GM12875 (cell line): ENCODE measurements around the gene SHH.

ENCODE experiments used
- H3K4me3 ChIP-seq: one replicate; pipeline ENCODE4 v1.5.1; 2011; ENCODE audit warnings: low read depth, low read length, control low read depth
- TF ChIP-seq, protein P1 (sequence below): IDR thresholded peaks from 2 replicates; pipeline ENCODE4 v1.5.1; 2011; ENCODE audit warnings: low read depth, mild to moderate bottlenecking, control low read depth, inconsistent platforms, low read length, moderate library complexity, borderline replicate concordance; ENCODE audit not compliant: insufficient read depth

SHH gene

DNA sequence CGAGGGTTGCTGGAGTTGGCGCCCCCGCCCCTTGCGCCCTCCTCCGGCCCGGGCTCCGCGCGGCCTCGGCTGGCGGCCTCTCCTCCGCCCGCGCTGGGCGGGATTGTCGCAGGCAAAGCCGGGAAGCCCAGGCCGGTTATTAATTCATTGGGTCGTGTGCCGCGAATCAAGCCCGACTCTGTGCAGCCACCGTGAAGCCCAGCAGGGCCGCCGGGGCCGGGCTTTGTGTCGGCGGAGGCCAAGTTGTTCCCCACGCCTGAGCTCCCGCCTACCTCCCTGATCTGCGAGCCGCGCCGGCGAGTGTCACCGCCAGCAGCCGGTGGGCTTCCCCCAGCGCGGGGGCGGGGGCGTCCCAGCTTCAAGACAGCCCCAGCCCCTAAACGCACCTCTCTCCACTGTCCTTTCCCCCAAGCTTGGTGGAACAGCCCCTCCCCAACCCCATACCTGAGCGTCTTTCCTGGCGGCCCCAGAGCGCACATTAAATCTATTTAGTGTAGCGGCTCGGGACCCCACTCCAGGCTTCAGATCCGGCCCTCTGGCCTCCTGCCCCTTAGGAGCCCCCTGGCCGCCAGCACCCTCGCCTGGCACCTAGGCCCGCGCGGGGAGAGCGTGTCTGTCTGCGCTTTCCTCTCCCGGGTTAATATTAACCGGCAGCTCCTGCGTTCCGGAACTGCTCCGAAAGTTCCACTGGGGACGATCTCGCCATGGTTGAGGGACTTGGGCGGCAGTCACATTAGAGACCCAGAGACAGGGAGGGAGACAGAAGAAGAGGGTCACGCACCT lies 3.5 kb downstream of the SHH start:
- TF ChIP-seq, protein P1, sequence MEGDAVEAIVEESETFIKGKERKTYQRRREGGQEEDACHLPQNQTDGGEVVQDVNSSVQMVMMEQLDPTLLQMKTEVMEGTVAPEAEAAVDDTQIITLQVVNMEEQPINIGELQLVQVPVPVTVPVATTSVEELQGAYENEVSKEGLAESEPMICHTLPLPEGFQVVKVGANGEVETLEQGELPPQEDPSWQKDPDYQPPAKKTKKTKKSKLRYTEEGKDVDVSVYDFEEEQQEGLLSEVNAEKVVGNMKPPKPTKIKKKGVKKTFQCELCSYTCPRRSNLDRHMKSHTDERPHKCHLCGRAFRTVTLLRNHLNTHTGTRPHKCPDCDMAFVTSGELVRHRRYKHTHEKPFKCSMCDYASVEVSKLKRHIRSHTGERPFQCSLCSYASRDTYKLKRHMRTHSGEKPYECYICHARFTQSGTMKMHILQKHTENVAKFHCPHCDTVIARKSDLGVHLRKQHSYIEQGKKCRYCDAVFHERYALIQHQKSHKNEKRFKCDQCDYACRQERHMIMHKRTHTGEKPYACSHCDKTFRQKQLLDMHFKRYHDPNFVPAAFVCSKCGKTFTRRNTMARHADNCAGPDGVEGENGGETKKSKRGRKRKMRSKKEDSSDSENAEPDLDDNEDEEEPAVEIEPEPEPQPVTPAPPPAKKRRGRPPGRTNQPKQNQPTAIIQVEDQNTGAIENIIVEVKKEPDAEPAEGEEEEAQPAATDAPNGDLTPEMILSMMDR = no peak
- H3K4me3 ChIP-seq = no peak overlapping the region

DNA sequence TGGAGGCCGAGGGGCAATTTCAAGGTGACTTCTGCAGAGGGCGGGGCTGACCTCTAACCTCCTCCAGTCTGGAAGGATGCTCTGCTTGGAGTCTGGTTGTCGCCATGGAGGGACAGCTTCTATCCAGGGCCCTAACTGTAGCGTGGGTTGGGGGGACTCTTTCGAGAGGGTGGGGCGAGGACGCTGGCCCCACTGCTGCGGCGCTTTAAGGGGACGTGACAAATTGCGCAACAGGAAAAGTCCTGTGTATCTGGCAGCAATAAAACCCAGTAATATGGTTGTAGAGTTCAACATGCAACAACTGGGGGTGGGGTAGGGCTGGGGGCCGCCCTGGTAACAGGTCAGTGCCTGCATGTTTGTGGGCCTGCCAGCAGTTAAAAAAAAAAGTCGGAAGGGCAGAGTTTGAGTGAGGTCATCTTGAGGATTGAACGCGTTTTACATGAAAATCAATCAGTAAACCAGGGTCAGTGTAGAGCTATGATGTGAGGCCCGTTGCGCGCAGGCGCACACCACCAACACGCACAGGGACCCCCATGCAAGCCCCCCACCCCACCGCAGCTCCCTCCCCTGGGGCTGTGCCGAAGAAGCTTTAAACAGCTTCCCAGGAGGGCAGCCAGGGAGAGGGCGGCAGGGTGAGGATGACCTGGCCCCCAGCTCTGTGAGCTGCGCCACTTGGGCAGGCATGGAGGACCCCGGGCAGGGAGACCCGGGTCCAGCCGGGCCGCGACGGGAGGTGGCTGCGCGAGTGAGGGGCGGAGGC lies 4.3 kb downstream of the SHH start:
- no peak overlapping the region for H3K4me3 ChIP-seq
- TF ChIP-seq, protein P1 = no peak

DNA sequence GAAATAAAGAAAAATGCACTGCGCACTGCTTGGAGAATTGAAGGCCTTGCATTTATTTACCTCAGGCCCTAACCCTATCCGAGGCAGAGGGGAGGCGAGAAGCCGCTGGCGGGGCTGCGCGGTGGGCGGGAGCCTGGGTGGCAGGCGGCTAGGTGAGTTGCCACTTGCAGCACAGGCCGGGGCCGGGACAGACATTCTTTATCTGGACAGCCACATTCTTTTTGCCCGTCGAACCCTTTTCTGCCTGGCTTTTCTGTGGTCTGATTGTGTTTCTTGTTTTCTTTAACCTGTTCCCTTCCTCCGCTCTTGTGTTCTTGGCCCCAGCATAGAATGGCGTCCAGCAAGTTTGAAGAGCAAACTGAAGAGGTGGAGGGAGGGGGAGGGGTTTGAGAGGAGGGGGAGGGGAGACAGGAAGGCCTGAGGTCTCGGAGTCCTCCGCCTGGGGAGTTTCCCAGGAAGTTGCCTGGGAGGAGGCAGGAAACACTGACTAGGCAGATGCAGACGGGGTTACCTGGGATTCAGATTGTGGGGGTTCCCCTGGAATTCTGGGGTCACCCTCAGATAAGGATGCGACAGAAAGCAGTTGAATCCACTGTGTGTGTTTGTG lies 5.1 kb downstream of the SHH start:
- TF ChIP-seq, protein P1 = no peak
- no peak overlapping the region for H3K4me3 ChIP-seq

DNA sequence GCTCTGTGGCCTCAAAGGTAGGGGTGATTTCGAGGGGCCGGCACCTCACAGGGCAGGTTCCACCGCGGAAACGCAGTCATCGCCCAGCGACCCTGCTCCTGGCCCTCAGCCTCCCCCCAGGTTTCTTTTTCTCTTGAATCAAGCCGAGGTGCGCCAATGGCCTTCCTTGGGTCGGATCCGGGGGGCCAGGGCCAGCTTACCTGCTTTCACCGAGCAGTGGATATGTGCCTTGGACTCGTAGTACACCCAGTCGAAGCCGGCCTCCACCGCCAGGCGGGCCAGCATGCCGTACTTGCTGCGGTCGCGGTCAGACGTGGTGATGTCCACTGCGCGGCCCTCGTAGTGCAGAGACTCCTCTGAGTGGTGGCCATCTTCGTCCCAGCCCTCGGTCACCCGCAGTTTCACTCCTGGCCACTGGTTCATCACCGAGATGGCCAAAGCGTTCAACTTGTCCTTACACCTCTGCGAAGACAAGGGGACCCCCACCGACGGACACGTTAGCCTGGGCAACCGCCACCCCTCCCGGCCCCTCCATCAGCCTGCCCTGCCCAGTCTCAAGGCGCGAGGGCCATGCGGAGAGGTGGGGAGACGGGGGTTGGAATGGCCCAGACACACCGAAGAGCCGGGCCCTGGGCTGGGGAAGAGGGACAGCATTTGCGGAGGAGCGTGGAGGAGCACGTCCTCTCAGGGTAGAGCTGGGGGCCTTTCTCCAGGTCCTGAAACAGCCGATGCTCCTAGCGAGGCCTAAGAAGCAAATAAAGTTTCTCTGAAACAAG lies 6.0 kb downstream of the SHH start:
- TF ChIP-seq, protein P1 = no peak
- no peak overlapping the region for H3K4me3 ChIP-seq

DNA sequence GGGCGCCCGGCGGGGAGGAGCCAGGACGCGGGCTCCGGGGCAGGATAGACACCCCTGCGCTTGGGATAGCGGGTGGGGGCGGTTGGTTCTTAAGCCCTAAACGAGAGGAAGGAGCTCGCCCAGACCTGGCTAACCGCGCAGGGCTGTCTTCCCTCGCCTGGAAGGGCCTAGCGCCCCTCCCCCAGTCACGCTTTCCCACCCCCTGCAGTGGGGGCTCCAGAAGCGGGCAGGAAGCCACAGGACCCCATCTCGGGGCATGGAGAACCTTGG lies 6.5 kb downstream of the SHH start:
- H3K4me3 ChIP-seq = no peak overlapping the region

More for the DNA sequence above, 6.5 kb downstream of the SHH start:
- TF ChIP-seq, protein P1 = no peak
